SH-SY5Y (cell line): Measurements from ENCODE around the gene UNC13B.

ENCODE experiments used
- GATA2 ChIP-seq: IDR thresholded peaks from 2 replicates; pipeline ENCODE4 v1.6.1; 2011; ENCODE audit warnings: mild to moderate bottlenecking, low read depth, low read length
- GATA3 ChIP-seq: IDR thresholded peaks from 2 replicates; pipeline ENCODE4 v1.6.1; 2011; ENCODE audit warnings: low read depth, mild to moderate bottlenecking, low read length, moderate library complexity

DNA sequence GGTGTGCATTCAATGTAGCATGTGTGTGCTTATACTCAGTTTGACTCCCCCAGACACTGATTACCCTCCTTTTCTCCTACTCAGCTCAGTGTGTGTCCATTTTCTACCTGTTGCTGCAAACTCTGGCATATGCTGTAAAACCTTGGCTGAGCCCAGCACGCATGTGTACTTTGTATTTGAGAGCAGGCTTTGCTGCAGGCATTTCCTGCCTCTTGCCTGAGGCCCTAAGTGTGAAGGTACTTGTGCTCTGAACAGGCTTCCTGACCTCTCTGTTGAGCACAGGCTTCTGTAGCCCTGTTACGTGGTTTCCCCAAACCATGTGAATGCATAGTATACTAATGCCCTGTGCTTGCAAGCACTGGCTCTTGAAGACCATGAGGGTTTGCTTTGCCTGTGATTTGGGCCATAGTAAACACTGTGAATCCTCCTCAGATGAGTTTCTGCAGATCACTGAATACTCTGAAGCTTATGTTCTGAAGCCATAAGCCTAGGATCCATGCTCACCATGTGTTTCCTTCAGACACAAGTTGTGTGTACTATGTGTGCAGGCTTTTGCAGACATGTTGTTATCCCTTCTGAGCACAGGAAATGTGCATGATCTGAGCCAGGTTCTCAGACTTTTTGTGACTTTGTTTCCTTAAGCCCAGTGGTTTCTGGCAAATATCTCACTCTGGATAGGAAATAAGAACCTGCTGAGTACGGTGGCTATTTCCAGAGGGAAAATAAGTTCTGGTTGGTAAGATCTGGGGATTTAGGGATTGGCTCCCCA lies 203.2 kb downstream of the UNC13B start:
- TF ChIP-seq GATA3, result no peak
- TF ChIP-seq GATA2, result no peak
